ENCODE measurements around the gene ABCG2.

DNA sequence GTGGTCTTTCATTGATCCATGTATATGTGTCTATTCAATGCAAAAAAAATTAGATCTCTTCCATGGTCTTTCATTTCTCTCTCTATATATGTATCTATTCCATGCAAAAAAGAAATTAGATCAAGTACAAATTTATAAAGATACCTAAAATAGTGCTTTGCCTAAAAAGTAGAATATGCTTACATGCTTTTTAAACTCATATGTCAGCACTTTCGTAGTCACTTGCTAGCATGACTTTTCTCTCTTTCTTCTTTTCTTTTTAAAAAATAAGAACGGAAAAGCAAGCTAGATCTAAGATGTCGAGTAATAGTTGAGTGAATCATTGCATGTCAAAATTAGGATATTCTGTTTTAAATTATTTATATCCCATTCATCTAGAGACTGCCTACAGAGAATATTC is 100.1 kb downstream of the ABCG2 start:
- TF ChIP-seq POLR2A (IDR thresholded peaks at IDR 0.05; ENCODE audit: low read depth, low read length) (no peak), TAF1 (IDR thresholded peaks at IDR 0.05; ENCODE audit: borderline replicate concordance, low read depth, low read length) (no peak)
